ENCODE data around the gene RGS10.

DNA sequence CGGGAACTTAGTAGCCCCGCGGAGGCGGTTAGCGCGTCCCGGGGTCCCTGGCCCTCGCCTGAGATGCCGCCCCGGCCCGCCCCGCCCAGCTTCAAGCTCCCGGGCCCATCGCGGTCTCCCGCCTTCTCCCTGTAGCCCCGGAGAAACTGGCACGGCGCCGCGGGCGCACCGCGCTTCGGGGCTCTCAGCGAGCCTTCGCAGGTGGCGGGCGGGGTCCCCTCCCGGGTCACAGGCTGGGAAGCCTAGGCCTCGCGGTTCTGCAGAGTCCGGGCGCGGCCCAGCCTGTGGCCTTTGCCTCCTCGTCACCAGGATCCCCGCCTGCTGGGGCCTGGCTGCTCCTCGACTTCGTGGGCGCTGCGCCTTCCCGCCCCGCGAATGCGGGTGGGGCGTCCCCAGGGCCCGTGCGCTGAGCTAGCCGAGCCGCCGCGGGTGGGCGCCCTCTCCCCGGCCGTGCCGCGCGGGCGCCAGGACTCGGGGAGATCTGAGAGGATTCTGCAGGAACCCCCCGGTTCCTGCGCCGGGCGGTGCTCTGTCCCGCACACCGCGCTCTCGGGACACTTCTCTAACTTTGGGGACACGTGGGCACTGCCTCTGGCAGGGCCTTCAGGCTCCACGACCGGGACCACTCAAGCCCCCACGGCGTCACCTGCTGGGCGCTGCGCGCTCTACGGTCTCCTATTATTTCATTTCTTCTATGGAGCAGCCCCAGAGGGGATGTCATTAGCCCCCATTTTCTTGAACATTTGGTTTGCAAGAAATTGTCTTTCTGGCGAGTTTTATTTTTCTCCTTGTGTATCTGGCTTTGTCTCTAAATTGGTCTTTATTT, 682 bp upstream of the RGS10 start:
- TF ChIP-seq, protein P1, sequence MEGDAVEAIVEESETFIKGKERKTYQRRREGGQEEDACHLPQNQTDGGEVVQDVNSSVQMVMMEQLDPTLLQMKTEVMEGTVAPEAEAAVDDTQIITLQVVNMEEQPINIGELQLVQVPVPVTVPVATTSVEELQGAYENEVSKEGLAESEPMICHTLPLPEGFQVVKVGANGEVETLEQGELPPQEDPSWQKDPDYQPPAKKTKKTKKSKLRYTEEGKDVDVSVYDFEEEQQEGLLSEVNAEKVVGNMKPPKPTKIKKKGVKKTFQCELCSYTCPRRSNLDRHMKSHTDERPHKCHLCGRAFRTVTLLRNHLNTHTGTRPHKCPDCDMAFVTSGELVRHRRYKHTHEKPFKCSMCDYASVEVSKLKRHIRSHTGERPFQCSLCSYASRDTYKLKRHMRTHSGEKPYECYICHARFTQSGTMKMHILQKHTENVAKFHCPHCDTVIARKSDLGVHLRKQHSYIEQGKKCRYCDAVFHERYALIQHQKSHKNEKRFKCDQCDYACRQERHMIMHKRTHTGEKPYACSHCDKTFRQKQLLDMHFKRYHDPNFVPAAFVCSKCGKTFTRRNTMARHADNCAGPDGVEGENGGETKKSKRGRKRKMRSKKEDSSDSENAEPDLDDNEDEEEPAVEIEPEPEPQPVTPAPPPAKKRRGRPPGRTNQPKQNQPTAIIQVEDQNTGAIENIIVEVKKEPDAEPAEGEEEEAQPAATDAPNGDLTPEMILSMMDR (IDR thresholded peaks at IDR 0.05): no peak
- TF ChIP-seq SOX15 (CRISPR knock-in tag; IDR thresholded peaks at IDR 0.05) (no peak), JUN (CRISPR knock-in tag; IDR thresholded peaks at IDR 0.05) (no peak), ZNF121 (CRISPR knock-in tag; IDR thresholded peaks at IDR 0.05) (no peak), FOXJ3 (CRISPR knock-in tag; IDR thresholded peaks at IDR 0.05; ENCODE audit: borderline replicate concordance) (no peak)
- TF ChIP-seq, protein P2, sequence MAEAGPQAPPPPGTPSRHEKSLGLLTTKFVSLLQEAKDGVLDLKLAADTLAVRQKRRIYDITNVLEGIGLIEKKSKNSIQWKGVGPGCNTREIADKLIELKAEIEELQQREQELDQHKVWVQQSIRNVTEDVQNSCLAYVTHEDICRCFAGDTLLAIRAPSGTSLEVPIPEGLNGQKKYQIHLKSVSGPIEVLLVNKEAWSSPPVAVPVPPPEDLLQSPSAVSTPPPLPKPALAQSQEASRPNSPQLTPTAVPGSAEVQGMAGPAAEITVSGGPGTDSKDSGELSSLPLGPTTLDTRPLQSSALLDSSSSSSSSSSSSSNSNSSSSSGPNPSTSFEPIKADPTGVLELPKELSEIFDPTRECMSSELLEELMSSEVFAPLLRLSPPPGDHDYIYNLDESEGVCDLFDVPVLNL (CRISPR knock-in tag; IDR thresholded peaks at IDR 0.05; ENCODE audit: borderline replicate concordance, low read depth): no peak

Data from WTC11 (cell line).